IPS-18c (cell line): ENCODE data around the gene SLC25A33.
"Not testable (repeated sequence)": the region's sequence is repeated elsewhere in the genome, so short reads cannot be mapped to it uniquely, and the experiment has no call there.

Experiments used
- H3K4me3 ChIP-seq: 2 replicates; pipeline ENCODE4 v1.7.0; 2013; ENCODE audit warnings: low read depth, mild to moderate bottlenecking, low read length, moderate library complexity; ENCODE audit not compliant: insufficient read depth
- H3K9me3 ChIP-seq: one replicate; pipeline ENCODE4 v1.6.1; 2013; ENCODE audit warnings: mild to moderate bottlenecking, low read length, moderate library complexity; ENCODE audit not compliant: control insufficient read depth, insufficient read depth

The SLC25A33 gene

GRCh38 chr1:9539165-9539828 is at the start of gene SLC25A33:
SLC25A33 (plus strand) TSS chr1:9539465; CDS start chr1:9539692, 227 bp downstream.
- Histone ChIP-seq H3K9me3 (peaks cover 2% of the 10 kb centered on the region), H3K4me3 (peak within 1 kb of the TSS; percentile 70)

GRCh38 chr1:9490605-9491339 is 48.5 kb upstream of the SLC25A33 start:
- Histone ChIP-seq H3K4me3 (no peak overlapping the region), H3K9me3 (no peaks in the 10 kb centered on the region)

GRCh38 chr1:9493326-9493725 is 45.9 kb upstream of the SLC25A33 start:
- no peaks in the 10 kb centered on the region for H3K9me3 ChIP-seq
- H3K4me3 ChIP-seq: no peak overlapping the region

GRCh38 chr1:9494936-9495758 is 44.1 kb upstream of the SLC25A33 start:
- Histone ChIP-seq H3K4me3 (peak overlapping the region; percentile 29; the same call in 1 of the 2 replicates), H3K9me3 (no peaks in the 10 kb centered on the region)

GRCh38 chr1:9495854-9496374 is 43.4 kb upstream of the SLC25A33 start:
- H3K4me3 ChIP-seq: no peak overlapping the region
- no peaks in the 10 kb centered on the region for H3K9me3 ChIP-seq

GRCh38 chr1:9500756-9501754 is 38.2 kb upstream of the SLC25A33 start:
- H3K9me3 ChIP-seq: no peaks in the 10 kb centered on the region
- no peak overlapping the region for H3K4me3 ChIP-seq

- Histone ChIP-seq H3K4me3 (no peak overlapping the region), H3K9me3 (no peaks in the 10 kb centered on the region)
Observed at GRCh38 chr1:9503001-9503675, 36.1 kb upstream of the SLC25A33 start.

GRCh38 chr1:9505143-9505542 is 34.1 kb upstream of the SLC25A33 start:
- no peaks in the 10 kb centered on the region for H3K9me3 ChIP-seq
- no peak overlapping the region for H3K4me3 ChIP-seq

- Histone ChIP-seq H3K9me3 (no peaks in the 10 kb centered on the region), H3K4me3 (no peak overlapping the region)
Observed at GRCh38 chr1:9506901-9507300, 32.4 kb upstream of the SLC25A33 start.

- Histone ChIP-seq H3K9me3 (no peaks in the 10 kb centered on the region), H3K4me3 (no peak overlapping the region)
Observed at GRCh38 chr1:9510130-9510529, 29.1 kb upstream of the SLC25A33 start.

- not testable (repeated sequence) for H3K4me3 ChIP-seq, H3K9me3 ChIP-seq
Observed at GRCh38 chr1:9515550-9515949, 23.7 kb upstream of the SLC25A33 start.

GRCh38 chr1:9518454-9518998 is 20.7 kb upstream of the SLC25A33 start:
- H3K4me3 ChIP-seq: no peak overlapping the region

GRCh38 chr1:9520411-9520810 is 18.9 kb upstream of the SLC25A33 start:
- H3K9me3 ChIP-seq: no peaks in the 10 kb centered on the region
- no peak overlapping the region for H3K4me3 ChIP-seq

More at GRCh38 chr1:9518454-9518998, 20.7 kb upstream of the SLC25A33 start:
- no peaks in the 10 kb centered on the region for H3K9me3 ChIP-seq

GRCh38 chr1:9529190-9529589 is 10.1 kb upstream of the SLC25A33 start:
- Histone ChIP-seq H3K9me3 (no peaks in the 10 kb centered on the region), H3K4me3 (no peak overlapping the region)

GRCh38 chr1:9530320-9530719 is 8.9 kb upstream of the SLC25A33 start:
- Histone ChIP-seq H3K4me3 (no peak overlapping the region), H3K9me3 (no peaks in the 10 kb centered on the region)

GRCh38 chr1:9534953-9535352 is 4.3 kb upstream of the SLC25A33 start:
- H3K4me3 ChIP-seq: no peak overlapping the region
- no peaks in the 10 kb centered on the region for H3K9me3 ChIP-seq
